OCI-LY1 (cell line): ENCODE measurements around the gene TRAPPC5.

ENCODE experiments used
- CTCF ChIP-seq: fragments of 200-600 bp; sonication (generic), shearing (Covaris generic); IDR thresholded peaks from 2 replicates; pipeline ENCODE4 v1.5.1; 2017; ENCODE audit warnings: mild to moderate bottlenecking, antibody characterized with exemption, low read length, moderate library complexity, mixed read lengths
- EZH2 ChIP-seq: fragments of 200-600 bp; sonication (generic), shearing (Covaris generic); IDR thresholded peaks from 2 replicates; pipeline ENCODE4 v1.8.0; 2017; ENCODE audit warnings: borderline replicate concordance, mixed run types, mild to moderate bottlenecking, antibody characterized with exemption, low read length, moderate library complexity, mixed read lengths

DNA sequence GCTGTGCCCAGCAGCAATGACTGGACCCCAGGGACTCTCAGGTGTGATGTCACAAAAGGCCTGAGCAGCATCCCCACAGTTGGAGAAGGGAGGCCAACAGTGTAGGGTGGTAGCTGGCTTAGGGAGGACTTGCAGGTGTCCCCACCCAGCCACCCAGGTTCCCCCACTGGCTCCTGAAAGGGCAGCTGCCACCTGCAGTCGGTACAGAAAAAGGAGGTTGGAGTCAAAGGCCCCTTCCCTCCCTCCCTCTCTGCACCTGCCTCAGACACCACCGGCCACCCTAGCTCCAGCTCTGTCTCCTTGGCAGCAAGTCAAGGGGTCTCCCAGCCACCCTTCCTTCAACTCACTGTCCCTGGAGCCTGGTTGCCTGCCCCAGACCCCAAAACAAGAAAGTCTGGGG is 46.9 kb upstream of the TRAPPC5 start, which contains the start of gene PCP2:
- TF ChIP-seq CTCF: no peak
- TF ChIP-seq EZH2: no peak
